HG03280 (cell line): ENCODE data around the gene FOSB.

Experiments
- ATAC-seq: cut with Tn5 transposase; IDR thresholded peaks from one replicate; pipeline ENCODE4 v1.9.1; 2021; ENCODE audit warnings: mild to moderate bottlenecking, moderate library complexity; ENCODE audit not compliant: unreplicated experiment

The FOSB gene

DNA sequence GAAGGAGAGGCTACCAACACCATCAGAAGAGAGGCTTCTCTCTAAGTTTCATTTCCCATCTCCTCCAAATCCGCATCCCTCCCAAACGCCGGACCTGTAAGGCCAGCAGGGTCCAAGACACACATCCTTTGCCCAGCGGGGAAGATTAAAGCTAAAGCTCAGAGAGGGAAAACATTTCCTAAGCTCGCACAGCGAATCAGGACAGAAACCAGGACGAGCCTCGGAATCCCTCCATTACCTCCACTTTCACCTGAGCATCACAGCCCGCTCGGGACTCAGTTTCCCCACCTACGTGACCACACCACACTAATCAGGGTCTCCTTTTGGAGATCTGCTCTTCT lies 711 bp upstream of the FOSB start:
- no peak for ATAC-seq

DNA sequence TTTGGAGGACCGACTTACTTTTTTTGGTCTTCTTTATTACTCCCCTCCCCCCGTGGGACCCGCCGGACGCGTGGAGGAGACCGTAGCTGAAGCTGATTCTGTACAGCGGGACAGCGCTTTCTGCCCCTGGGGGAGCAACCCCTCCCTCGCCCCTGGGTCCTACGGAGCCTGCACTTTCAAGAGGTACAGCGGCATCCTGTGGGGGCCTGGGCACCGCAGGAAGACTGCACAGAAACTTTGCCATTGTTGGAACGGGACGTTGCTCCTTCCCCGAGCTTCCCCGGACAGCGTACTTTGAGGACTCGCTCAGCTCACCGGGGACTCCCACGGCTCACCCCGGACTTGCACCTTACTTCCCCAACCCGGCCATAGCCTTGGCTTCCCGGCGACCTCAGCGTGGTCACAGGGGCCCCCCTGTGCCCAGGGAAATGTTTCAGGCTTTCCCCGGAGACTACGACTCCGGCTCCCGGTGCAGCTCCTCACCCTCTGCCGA lies 409 bp downstream of the FOSB start:
- no peak for ATAC-seq

- peak; percentile 21 for ATAC-seq
Measured at GRCh38 chr19:45468803-45469131, 971 bp downstream of the FOSB start.

DNA sequence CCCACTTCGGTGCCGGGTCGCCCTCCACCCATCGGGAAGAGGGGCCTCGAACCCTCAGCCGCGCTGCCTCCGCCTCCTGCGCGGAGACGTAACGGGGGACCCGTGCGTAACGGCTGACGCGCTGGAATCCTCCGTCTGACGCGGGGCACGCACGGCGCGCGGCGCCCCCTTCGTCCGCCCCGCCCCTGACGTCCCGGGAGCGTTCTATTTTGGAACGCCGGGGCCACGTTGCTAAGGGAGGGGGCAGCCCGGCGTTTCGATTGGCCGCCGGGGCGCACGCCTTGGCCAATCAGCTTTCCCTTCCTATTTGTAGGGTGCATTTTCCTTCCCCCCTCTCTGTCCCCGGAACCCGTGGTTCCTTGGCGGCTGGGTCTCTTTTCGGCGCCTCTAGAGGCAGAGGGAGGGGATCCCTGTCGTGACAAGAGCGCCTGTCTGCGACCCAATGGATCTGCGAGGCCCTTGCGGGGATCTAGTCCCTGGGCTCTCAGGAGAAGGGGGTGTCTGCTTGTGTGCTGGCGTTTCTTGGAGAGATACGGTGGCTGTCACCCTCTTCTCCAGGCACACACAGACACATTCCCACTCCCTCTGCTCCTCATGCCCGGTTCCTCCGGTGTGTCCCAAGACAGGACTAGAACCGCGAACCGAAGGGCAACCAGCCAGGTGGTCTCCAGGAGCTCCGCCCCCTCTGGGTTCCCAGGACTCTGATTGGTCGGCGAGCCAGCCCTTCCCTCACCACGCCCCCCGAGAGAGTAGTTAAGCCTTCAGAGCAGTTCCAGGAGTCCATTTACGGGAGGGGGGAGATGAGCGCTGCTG lies 1.5 kb downstream of the FOSB start:
- ATAC-seq, result peak; percentile 55

DNA sequence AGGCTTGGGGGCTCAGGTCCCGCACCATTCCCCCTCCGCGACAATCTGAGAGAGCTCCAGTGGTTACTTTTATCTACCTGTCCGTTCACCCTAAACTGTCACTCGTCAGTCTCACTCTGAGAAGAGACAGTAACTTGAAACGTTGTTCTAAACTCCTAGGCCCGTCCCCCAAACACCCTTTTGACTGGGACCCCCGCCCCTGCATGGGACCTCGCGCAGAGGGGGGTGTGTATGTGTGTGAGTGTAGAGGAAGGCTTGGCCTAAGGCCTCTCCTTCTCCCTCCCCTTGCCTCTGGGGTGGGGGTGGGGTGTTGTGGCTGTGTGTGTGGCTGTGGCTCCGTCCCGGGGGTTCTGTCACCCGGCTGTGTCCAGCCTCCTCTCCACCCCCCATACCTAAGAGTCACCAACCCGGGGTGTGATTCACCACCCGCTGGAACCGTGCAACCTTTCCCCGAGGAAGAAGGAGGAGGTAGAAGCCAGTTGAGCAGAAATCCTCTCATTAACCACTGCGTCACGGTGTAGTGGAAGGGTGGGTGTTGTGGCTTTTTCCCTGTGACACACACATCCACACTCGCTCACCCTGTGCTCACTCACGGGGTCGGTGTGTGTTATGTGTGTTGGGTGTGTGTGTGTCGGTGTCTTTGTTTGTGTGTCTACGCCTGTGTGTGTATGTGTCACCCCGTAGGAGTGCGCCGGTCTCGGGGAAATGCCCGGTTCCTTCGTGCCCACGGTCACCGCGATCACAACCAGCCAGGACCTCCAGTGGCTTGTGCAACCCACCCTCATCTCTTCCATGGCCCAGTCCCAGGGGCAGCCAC lies 2.4 kb downstream of the FOSB start:
- no peak for ATAC-seq

DNA sequence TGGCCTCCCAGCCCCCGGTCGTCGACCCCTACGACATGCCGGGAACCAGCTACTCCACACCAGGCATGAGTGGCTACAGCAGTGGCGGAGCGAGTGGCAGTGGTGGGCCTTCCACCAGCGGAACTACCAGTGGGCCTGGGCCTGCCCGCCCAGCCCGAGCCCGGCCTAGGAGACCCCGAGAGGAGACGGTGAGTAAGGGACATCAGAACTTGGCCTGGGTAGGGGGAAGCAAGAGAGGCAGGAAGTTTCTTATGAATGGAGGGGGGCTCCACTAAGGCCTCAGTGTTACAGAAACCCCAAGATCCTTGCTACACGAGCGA lies 2.9 kb downstream of the FOSB start:
- no peak for ATAC-seq

- no peak for ATAC-seq
Measured at GRCh38 chr19:45471111-45471930, 3.5 kb downstream of the FOSB start.

DNA sequence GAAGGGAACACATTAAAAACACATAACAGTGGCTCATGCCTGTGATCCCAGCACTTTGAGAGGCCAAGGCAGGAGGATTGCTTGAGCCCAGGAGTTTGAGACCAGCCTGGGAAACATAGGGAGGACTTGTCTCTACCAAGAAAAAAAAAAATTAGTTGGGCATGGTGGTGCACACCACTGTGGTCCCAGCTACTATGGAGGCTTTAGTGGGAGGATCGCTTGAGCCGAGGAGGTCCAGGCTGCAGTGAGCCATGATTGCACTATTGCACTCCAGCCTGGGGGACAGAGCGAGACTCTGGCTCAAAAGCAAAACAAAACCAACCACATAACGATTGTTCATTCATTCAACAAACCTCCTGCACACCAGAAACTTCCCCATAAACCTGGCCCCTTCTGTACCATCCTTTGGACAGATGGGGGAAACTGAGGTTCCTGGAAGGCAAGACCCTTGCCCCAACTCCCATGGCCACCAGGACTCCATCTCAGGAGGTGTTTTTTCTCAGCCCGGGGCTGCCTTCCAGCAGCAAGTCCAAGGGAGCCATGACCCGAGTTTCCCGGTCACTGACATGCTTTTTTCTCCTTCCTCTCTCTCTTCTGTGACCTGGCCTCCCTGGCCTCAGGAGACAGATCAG lies 4.3 kb downstream of the FOSB start:
- no peak for ATAC-seq

GRCh38 chr19:45472563-45473366 lies 5.0 kb downstream of the FOSB start:
- no peak for ATAC-seq

- no peak for ATAC-seq
Measured at GRCh38 chr19:45473367-45473681, 5.5 kb downstream of the FOSB start.

- ATAC-seq, result no peak
Measured at GRCh38 chr19:45473682-45474605, 6.1 kb downstream of the FOSB start.

DNA sequence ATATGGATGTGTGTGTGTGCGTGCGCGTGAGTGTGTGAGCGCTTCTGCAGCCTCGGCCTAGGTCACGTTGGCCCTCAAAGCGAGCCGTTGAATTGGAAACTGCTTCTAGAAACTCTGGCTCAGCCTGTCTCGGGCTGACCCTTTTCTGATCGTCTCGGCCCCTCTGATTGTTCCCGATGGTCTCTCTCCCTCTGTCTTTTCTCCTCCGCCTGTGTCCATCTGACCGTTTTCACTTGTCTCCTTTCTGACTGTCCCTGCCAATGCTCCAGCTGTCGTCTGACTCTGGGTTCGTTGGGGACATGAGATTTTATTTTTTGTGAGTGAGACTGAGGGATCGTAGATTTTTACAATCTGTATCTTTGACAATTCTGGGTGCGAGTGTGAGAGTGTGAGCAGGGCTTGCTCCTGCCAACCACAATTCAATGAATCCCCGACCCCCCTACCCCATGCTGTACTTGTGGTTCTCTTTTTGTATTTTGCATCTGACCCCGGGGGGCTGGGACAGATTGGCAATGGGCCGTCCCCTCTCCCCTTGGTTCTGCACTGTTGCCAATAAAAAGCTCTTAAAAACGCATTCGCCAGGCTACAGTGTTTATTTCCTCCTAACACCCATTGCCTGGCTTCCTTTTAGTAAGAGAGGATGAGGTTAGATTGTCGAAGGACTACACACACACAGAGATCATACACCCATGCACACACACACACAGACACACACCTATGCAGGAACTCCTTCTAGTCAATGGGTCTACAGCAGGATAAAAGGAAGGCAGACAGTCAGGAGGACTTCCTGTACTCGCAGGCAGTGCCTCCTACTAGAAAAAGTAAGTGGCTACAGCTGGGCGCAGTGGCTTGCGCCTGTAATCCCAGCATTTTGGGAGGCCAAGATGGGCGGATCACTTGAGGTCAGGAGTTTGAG lies 7.1 kb downstream of the FOSB start:
- ATAC-seq, result no peak

GRCh38 chr19:45475537-45476291 lies 7.9 kb downstream of the FOSB start:
- no peak for ATAC-seq

DNA sequence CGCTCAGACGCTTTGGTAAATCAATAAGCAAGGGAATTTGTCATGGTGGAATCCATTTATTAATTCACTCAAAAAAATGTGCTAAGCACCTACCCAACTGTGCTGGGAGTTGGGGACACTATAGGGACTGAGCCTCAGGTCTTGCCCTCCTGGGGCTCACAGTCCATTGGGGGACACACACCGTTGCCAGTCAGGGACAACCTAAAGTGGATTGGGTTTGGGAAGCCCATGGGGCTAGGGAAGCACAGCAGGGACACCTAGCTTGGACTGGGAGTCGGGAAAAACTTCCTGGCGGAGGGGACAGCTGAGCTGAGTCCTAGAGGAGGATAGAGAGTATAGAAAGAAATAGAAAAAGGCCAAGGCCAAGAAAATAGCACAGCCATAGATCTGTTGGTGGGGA lies 8.5 kb downstream of the FOSB start:
- ATAC-seq, result no peak

DNA sequence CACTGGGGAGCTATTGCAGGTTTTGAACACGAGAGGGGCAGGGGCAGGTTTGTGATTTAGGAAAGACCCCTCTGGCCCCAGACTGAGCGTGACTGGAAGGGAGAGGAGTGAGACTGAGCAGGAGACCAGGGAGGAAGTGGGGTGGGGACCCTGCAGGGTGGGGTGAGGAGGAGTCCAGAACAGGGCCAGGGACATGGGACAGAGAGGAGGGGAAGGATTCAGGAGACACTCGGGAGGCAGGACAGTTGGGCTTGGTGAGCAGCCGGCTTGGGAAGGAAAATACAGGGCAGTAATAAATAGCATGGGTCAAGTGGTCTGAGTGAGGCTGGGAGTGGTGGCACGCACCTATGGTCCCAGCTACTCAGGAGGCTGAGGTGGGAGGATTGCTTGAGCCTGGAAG lies 9.4 kb downstream of the FOSB start:
- ATAC-seq, result no peak

DNA sequence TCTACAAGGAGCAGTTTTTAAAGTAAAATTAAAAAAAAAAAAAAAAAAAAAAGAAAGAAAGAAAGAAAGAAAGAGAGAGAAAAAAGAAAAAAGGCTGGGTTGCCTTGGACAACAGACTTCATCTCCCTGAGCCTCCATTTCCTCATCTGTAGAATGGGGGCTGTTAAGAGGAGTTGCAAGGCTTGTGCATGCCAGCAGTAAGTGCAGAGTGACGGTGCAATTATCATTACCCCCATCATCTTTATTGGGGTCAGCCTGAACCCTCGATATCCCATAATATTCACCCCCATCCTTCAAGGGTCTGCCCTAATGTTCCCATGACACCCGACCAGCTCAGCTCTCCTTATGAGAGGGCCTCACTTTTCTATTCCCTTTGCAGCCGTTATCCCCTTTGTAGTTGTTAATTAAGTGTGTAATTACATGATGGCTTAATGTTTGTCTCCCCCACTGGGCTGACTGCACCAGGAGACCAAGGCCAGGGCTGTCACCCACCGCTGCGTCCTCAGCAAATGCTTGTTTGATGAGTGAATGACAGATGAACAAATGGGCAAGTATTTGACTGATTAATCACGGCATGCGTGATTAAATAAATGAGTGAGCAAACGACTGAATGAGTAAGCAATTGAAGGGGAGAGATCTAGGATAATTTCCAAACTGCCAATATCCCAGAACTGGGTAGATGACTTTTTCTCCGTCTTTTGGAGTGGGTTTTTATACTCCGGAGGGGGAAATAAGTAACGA lies 10.1 kb downstream of the FOSB start:
- no peak for ATAC-seq
